ENCODE measurements around the gene ADM2. TPM values are rescaled to one million over a fixed set of nuclear protein-coding genes. Genes with fewer than 3 reads are reported as not detected.

ADM2 gene
- total and polyA plus RNA-seq, 2 of the 13 experiments (the other 11 are each of a cell fraction or from before 2014, with no cell fraction given): 1.2 to 3.0 TPM

DNA sequence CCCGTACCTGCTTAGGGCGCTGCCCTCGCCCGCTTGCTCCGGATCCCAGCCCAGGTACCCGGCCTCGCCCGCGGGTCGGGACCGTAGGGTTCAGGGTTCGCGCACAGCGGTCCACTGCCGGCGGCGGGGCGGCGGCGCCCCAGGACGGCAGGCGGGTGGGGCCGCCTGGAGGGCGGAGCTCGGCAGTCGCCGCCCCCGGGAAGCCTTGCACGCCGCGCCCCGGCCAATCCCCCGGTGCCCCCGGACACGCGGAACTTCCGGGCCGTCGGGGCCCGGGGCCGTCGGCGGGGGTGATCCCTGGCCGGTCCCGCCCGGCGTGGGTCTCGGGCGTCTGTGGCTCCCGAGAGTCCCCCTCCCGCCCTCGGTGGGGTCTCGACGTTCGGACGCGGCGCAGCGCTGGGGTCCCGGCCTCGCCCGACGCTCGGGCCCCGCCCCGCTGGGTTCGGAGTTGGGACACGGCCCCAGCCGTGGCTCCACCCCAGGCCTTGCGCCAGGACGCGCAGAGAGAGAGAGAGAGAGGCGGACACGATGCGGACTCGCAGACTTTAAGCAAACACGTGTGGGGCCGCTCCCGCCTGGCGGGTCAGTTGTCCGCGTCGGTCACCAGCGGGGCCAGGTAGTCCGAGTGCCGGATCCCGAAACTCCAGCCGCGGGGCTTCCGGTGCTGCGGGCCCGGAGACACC lies 48.7 kb downstream of the ADM2 start, which contains the start of gene TYMP (continued):
- TF ChIP-seq ZNF556 (CRISPR knock-in tag; IDR thresholded peaks at IDR 0.05; ENCODE audit: borderline replicate concordance) (peak; percentile 5; the same call in 1 of the 2 replicates), ZNF776 (CRISPR knock-in tag; IDR thresholded peaks at IDR 0.05) (no peak; the same call in 1 of the 2 replicates), ZBTB38 (CRISPR knock-in tag; IDR thresholded peaks at IDR 0.05) (peak; percentile 6), ZNF264 (CRISPR knock-in tag; IDR thresholded peaks at IDR 0.05) (peak; percentile 72; the same call in 1 of the 2 replicates), ZNF768 (CRISPR knock-in tag; IDR thresholded peaks at IDR 0.05) (peak; percentile 34; the same call in 1 of the 2 replicates), ZNF616 (CRISPR knock-in tag; IDR thresholded peaks at IDR 0.05; ENCODE audit: low read depth) (no peak), RNF2 (conservative IDR thresholded peaks at IDR 0.05; ENCODE audit: low read depth) (peak; percentile 43; the same call in 1 of the 2 replicates), ZNF724P (CRISPR knock-in tag; IDR thresholded peaks at IDR 0.05; ENCODE audit: borderline replicate concordance) (no peak; the same call in 1 of the 2 replicates)
- TF ChIP-seq, protein P1, sequence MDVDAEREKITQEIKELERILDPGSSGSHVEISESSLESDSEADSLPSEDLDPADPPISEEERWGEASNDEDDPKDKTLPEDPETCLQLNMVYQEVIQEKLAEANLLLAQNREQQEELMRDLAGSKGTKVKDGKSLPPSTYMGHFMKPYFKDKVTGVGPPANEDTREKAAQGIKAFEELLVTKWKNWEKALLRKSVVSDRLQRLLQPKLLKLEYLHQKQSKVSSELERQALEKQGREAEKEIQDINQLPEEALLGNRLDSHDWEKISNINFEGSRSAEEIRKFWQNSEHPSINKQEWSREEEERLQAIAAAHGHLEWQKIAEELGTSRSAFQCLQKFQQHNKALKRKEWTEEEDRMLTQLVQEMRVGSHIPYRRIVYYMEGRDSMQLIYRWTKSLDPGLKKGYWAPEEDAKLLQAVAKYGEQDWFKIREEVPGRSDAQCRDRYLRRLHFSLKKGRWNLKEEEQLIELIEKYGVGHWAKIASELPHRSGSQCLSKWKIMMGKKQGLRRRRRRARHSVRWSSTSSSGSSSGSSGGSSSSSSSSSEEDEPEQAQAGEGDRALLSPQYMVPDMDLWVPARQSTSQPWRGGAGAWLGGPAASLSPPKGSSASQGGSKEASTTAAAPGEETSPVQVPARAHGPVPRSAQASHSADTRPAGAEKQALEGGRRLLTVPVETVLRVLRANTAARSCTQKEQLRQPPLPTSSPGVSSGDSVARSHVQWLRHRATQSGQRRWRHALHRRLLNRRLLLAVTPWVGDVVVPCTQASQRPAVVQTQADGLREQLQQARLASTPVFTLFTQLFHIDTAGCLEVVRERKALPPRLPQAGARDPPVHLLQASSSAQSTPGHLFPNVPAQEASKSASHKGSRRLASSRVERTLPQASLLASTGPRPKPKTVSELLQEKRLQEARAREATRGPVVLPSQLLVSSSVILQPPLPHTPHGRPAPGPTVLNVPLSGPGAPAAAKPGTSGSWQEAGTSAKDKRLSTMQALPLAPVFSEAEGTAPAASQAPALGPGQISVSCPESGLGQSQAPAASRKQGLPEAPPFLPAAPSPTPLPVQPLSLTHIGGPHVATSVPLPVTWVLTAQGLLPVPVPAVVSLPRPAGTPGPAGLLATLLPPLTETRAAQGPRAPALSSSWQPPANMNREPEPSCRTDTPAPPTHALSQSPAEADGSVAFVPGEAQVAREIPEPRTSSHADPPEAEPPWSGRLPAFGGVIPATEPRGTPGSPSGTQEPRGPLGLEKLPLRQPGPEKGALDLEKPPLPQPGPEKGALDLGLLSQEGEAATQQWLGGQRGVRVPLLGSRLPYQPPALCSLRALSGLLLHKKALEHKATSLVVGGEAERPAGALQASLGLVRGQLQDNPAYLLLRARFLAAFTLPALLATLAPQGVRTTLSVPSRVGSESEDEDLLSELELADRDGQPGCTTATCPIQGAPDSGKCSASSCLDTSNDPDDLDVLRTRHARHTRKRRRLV (CRISPR knock-in tag; IDR thresholded peaks at IDR 0.05): no peak; the same call in 1 of the 2 replicates
- TF ChIP-seq, protein P2, sequence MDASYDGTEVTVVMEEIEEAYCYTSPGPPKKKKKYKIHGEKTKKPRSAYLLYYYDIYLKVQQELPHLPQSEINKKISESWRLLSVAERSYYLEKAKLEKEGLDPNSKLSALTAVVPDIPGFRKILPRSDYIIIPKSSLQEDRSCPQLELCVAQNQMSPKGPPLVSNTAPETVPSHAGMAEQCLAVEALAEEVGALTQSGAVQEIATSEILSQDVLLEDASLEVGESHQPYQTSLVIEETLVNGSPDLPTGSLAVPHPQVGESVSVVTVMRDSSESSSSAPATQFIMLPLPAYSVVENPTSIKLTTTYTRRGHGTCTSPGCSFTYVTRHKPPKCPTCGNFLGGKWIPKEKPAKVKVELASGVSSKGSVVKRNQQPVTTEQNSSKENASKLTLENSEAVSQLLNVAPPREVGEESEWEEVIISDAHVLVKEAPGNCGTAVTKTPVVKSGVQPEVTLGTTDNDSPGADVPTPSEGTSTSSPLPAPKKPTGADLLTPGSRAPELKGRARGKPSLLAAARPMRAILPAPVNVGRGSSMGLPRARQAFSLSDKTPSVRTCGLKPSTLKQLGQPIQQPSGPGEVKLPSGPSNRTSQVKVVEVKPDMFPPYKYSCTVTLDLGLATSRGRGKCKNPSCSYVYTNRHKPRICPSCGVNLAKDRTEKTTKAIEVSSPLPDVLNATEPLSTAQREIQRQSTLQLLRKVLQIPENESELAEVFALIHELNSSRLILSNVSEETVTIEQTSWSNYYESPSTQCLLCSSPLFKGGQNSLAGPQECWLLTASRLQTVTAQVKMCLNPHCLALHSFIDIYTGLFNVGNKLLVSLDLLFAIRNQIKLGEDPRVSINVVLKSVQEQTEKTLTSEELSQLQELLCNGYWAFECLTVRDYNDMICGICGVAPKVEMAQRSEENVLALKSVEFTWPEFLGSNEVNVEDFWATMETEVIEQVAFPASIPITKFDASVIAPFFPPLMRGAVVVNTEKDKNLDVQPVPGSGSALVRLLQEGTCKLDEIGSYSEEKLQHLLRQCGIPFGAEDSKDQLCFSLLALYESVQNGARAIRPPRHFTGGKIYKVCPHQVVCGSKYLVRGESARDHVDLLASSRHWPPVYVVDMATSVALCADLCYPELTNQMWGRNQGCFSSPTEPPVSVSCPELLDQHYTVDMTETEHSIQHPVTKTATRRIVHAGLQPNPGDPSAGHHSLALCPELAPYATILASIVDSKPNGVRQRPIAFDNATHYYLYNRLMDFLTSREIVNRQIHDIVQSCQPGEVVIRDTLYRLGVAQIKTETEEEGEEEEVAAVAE (CRISPR knock-in tag; IDR thresholded peaks at IDR 0.05; ENCODE audit: borderline replicate concordance): no peak
- TF ChIP-seq, protein P3, sequence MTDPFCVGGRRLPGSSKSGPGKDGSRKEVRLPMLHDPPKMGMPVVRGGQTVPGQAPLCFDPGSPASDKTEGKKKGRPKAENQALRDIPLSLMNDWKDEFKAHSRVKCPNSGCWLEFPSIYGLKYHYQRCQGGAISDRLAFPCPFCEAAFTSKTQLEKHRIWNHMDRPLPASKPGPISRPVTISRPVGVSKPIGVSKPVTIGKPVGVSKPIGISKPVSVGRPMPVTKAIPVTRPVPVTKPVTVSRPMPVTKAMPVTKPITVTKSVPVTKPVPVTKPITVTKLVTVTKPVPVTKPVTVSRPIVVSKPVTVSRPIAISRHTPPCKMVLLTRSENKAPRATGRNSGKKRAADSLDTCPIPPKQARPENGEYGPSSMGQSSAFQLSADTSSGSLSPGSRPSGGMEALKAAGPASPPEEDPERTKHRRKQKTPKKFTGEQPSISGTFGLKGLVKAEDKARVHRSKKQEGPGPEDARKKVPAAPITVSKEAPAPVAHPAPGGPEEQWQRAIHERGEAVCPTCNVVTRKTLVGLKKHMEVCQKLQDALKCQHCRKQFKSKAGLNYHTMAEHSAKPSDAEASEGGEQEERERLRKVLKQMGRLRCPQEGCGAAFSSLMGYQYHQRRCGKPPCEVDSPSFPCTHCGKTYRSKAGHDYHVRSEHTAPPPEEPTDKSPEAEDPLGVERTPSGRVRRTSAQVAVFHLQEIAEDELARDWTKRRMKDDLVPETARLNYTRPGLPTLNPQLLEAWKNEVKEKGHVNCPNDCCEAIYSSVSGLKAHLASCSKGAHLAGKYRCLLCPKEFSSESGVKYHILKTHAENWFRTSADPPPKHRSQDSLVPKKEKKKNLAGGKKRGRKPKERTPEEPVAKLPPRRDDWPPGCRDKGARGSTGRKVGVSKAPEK (CRISPR knock-in tag; IDR thresholded peaks at IDR 0.05; ENCODE audit: borderline replicate concordance): no peak
- TF ChIP-seq, protein P4, sequence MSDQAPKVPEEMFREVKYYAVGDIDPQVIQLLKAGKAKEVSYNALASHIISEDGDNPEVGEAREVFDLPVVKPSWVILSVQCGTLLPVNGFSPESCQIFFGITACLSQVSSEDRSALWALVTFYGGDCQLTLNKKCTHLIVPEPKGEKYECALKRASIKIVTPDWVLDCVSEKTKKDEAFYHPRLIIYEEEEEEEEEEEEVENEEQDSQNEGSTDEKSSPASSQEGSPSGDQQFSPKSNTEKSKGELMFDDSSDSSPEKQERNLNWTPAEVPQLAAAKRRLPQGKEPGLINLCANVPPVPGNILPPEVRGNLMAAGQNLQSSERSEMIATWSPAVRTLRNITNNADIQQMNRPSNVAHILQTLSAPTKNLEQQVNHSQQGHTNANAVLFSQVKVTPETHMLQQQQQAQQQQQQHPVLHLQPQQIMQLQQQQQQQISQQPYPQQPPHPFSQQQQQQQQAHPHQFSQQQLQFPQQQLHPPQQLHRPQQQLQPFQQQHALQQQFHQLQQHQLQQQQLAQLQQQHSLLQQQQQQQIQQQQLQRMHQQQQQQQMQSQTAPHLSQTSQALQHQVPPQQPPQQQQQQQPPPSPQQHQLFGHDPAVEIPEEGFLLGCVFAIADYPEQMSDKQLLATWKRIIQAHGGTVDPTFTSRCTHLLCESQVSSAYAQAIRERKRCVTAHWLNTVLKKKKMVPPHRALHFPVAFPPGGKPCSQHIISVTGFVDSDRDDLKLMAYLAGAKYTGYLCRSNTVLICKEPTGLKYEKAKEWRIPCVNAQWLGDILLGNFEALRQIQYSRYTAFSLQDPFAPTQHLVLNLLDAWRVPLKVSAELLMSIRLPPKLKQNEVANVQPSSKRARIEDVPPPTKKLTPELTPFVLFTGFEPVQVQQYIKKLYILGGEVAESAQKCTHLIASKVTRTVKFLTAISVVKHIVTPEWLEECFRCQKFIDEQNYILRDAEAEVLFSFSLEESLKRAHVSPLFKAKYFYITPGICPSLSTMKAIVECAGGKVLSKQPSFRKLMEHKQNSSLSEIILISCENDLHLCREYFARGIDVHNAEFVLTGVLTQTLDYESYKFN (CRISPR knock-in tag; conservative IDR thresholded peaks at IDR 0.05): no peak

Measured in HepG2 (cell line).